ENCODE measurements around the gene ITGA3.

DNA sequence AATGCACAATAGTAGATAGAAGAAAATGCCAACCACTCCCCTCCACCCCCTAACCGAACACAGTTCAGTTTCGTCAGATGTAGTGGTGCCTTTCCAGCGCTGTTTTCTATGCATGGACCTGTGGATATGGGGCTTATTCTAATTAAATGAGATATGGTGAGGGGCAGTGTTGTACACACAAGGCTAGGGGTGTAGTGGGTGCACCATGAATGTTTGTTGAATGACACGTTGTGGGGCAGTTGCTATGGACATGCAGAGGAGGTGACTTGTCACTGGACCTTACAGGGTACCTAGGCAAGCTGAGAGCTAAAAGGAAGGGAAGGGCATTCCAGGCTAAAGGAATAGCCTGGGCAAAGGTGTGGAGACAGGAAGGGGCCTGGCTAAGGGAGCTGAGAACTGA lies 42.7 kb downstream of the ITGA3 start:
- TF ChIP-seq POLR2A (IDR thresholded peaks at IDR 0.05; ENCODE audit: low read length), result no peak
- TF ChIP-seq GATA1 (IDR thresholded peaks at IDR 0.05; ENCODE audit: low read depth, low read length), result no peak

Data from erythroblast (primary cell).